ENCODE data around the gene INPP1.

The INPP1 gene

DNA sequence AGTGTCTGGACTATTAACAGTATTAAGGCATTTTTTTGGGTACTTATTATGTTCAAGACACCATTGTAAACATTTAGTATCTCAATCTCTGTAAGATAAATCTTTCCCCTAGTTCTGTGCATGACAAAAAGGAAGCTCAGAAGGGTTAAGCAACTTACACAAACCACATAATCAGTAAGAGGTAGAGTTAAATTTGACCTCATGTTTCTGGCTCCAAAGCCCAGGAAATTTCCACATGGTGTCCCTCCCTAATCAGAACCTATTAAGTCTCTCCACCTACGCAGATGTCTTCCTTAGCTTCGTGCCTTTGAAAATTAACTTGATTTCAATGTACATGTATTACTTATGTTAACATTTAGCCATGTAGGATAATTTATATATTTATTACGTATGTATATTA lies 66.8 kb downstream of the INPP1 start:
- DNase-seq: peak; percentile 40 to 67

DNA sequence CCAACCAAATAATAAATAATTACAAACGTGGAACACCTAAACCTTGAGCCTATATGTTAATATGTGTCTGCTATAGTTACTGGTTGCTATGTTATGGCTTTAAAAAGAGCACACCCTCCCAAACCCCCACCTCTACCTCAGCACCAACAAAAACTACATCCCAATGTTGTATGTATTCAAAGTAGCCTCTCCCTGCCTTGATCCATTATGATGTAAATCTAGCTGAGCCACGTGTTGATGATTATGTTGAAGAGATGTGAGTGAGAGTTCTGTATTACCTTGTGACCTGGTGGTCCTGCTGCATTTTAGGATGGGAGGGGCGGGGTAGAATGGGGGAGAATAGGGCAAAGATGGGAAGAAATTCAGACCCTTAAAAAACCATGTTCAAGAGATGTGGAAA lies 69.6 kb downstream of the INPP1 start:
- DNase-seq: no peak

DNA sequence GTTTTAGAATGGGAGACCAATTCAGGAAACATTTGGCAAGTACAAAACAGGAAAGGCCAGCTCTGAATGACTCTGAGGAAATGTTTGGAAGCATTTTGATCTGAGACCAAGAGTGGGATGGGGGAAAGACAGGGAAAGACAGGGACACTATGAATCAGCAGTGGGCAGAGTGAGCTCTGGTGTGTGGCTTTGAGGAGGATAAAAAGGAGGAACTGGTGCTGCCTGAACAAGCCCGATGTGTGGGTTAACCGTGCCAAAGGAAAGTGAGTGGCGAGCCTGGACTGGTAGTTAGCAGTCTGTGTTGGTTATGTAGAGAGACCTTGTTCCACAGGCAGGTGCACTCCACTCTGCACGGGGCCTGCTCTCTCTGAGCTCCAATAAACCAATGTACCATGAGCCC lies 70.0 kb downstream of the INPP1 start:
- peak; percentile 35 to 62 for DNase-seq

DNA sequence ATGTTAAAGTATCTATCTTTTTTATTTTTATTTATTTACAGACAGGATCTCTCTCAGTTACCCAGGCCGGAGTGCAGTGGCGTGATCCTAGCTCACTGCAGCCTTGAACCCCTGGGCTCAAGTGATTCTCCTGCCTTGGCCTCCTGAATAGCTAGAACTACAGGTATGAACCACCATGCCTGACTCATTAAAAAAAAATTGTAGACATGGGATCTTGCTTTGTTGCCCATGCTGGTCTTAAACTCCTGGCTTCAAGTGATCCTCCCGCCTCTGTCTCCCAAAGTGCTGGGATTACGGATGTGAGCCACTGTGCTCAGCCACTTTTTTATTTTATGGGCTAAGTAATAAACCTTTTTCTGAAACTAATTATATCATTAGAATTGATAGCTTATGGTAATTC lies 71.9 kb downstream of the INPP1 start:
- no peak for DNase-seq

DNA sequence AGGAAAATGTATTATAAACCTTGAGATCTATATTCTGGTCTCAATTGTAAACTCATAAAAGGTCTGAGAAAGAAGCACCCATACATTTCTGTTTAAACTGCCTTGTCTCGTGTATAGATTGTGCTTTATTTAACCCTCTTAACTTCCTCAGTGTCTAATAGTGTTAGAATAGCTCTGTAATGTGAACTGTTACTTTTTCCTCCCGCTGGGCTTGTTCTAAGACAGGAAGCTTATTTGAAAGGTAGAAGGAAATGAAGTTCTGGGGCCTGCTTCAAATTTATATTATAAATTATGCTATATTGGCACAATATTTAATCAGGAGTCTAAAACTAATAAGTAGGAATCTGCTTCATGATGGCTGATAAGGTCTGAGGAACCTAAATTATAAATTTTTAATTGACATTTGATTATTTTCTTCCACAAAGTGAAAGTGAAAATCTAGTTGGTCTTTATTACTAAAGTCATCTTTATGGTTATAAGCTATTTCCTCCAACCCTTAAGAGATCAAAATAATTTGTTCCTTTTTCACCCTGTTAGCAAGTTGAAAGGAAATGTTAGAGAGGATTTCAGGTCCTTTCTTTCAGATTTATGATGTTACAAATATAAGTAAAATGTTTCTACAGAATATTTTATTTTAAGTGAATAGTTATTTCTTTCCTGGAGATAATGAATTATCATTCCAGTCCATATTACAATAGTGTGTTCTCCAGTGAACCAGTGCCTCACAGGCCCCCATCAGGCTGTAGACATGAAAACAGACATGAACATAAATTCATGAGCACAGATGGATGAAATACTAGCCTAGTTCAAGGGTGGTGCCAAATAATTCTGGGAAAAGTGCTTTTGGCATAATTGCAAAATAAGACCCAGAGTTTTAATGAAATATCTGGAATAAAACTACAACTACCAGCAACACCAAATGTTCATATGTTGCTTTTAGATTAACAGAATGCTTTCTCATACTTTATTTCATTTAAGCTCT lies 72.7 kb downstream of the INPP1 start:
- DNase-seq: no peak

DNA sequence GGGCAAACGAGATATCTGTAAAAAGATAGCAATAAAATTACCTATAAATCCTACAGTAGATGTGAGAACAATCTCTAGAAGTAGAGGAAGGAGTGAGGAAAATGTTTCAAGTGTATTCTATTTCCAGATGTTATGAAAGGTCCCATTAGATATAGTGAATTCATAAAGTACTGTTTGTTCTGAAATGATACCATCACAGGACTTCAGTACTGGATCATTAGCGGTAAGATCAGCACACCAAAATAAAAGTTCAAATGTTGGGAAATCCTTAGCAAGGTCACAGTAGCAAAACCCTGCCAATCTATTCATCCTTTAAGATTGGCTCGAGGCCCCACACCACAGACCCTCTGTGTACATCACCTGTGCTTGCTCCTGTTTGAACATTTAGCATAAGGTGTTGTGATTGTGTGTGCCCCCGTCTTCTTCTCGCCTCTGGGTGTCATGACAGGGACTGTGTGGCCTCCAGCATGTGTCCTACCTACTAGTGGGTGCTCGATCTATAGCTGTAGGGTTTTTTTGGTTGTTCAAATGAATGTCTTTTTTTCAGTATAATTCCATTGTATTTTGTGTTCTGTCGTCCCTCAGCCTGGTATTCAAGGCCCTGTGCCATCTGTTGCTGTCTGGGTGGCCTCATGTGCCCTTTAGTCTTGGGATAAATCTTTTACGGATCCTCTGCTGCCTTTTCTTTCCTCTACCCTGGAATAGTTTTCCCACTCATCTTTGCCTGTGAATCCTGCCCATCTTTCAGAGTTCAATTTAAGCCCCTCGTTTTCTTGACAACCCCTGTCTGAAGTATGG lies 73.9 kb downstream of the INPP1 start:
- no peak for DNase-seq

DNA sequence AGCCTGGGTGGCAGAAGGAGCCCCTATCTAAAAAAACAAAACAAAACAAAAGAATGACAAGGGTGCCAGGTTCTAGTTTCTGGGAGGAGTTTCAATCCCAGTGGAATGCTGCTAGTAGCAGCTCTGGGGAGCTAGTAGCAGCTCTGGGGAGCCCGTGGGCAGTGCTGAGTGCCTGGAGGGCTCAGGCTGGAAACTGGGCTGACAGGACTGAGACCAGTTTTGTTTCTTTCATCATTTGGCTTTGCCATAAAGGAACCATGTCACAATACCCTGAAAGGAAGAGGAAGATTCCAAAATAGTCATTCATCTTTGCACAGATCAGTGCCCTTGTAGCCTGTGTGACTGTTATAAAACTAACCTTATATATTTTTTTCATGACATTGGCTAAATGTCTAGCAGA lies 75.3 kb downstream of the INPP1 start:
- DNase-seq: peak; percentile 61 to 62

DNA sequence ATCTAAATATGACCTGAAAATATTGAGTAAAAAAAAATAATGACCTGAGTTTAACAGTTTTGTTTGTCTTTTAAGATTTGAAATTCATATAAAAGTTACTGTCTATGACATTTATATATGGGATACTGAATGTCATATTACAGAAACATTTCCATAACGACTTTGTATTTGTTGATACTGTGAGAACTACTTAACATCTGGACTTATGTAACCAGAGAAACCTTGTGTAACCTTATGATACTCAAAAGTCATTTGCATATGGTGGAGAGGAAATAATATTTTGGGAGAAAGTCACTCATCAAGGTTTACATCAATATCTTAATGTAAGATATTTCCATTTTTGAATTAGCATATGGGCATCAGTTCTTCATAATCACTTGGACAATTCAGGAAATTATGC lies 77.4 kb downstream of the INPP1 start:
- DNase-seq: peak in 1 of 2 donors; percentile 23
